GM10266 (cell line): ENCODE measurements around the gene TNFRSF8.

Experiments used
- DNase-seq: peaks from one replicate; pipeline ENCODE4 v3.0.0; 2012; ENCODE audit errors: extremely low spot score
- TF ChIP-seq, protein P1 (sequence below): IDR thresholded peaks from 2 replicates; pipeline ENCODE4 v1.5.1; 2012; ENCODE audit warnings: mild to moderate bottlenecking, low read depth; ENCODE audit not compliant: control insufficient read depth, insufficient read depth; ENCODE audit errors: missing control alignments

Gene TNFRSF8

DNA sequence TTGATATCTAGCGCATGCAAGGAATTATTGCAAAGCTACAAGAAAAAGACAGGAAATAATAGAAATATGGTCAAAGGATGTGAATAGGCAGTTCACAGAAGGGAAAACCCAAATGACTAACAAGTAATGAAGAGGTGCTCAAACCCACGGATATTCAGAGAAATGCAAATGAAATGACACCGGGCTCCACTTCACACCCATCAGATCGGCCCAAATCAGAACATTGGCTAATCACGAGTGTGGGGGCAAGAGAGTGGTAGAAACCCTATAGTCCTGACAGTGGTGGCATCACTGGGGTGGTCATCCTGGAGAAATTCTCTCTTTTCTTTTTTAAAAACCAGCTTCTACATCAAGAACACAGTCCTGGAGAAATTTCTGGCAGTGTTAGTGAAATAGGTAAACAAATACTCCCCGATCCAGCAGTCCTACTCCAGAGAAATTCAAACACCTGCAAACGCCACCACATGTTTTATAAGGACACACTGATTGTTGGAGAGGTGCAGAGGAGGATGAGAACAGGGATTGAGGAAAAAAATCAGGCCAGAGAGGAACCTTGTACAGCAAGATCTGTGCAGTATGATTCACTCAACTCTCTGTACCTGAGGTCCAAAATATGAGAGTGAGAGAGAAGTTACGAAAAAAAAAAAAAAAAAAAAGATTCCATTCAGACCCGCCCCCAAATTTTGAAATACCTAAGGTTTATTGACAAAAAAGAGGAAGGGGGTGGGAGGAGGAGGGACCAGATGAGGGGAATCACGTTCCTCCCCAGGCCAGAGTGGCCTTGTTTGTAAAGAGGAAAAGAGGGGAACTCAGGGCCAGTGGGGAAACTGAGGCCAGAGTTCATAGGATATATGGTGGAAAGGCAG is 94.5 kb downstream of the TNFRSF8 start:
- DNase-seq = peak; percentile 61
- TF ChIP-seq, protein P1, sequence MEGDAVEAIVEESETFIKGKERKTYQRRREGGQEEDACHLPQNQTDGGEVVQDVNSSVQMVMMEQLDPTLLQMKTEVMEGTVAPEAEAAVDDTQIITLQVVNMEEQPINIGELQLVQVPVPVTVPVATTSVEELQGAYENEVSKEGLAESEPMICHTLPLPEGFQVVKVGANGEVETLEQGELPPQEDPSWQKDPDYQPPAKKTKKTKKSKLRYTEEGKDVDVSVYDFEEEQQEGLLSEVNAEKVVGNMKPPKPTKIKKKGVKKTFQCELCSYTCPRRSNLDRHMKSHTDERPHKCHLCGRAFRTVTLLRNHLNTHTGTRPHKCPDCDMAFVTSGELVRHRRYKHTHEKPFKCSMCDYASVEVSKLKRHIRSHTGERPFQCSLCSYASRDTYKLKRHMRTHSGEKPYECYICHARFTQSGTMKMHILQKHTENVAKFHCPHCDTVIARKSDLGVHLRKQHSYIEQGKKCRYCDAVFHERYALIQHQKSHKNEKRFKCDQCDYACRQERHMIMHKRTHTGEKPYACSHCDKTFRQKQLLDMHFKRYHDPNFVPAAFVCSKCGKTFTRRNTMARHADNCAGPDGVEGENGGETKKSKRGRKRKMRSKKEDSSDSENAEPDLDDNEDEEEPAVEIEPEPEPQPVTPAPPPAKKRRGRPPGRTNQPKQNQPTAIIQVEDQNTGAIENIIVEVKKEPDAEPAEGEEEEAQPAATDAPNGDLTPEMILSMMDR = no peak

DNA sequence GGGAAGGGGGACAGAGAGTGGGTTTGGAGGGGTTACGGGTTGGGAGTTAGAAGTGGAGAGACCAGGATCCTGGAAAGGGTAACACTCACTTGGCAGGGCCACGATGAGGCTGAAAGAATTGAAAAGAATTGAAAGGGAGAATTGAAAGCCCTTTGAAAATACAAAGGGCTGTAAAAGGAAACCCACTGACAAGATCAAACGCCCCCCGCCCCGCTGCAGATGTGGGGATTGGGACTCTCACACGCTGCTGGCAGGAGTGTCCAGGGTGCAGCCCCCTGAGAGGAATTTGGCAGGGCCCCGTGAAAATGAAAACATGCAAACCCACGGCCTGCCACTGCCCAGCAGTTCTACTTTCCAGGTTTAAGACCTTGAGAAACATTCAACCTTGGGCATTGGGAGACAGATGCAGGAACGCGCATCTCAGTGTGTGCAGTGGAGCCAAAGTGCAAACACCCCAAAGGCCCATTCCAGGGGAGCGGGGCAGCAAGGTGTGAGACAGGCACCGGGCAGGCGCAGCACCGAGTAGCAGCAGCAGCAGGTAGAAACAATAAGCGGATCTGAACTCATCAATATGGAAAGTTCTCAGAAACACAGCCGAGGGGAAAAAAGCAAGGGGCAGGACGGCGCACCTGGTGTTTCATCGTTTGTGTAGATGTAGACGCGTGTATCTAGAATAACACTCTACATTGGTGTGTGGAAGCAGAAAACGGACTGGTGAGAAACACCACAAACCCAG is 95.4 kb downstream of the TNFRSF8 start:
- DNase-seq = no peak
- TF ChIP-seq, protein P1 = no peak

DNA sequence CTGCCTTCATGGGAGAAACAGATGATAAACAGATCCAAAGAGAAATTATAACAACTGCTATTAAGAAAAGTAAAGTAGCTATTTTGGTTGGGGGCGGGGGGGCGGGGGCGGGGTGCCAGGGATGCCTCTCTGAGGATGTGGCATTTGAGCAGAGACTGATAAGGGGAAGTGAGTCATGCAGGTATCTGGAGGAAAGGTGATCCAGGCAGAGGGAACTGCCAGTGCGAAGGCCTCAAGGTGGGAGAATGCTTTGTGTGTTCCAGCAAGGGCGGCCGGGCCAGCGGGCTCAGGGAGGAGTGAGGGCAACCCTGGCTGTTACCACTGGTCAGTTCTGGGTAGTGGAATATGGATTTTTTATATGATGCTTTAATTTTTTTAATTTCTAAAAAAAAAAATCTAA is 96.7 kb downstream of the TNFRSF8 start:
- TF ChIP-seq, protein P1 = no peak
- no peak for DNase-seq

DNA sequence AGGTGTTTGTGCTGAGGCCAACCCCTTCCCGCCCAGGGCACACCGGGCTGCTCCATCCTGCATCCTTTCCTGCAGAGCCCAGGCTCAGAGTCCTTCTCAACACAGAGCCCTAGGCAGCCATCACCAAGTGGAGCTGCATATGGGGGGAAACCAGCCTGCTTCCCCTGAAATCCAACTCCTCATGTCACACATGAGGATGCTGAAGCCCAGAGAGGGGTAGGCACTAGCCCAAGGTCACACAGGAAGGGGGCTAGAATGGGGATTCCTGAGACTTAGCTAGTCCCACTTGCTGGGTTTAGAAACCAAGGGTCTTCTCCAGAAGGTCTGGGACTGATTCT is 98.2 kb downstream of the TNFRSF8 start:
- no peak for DNase-seq
- TF ChIP-seq, protein P1 = no peak

DNA sequence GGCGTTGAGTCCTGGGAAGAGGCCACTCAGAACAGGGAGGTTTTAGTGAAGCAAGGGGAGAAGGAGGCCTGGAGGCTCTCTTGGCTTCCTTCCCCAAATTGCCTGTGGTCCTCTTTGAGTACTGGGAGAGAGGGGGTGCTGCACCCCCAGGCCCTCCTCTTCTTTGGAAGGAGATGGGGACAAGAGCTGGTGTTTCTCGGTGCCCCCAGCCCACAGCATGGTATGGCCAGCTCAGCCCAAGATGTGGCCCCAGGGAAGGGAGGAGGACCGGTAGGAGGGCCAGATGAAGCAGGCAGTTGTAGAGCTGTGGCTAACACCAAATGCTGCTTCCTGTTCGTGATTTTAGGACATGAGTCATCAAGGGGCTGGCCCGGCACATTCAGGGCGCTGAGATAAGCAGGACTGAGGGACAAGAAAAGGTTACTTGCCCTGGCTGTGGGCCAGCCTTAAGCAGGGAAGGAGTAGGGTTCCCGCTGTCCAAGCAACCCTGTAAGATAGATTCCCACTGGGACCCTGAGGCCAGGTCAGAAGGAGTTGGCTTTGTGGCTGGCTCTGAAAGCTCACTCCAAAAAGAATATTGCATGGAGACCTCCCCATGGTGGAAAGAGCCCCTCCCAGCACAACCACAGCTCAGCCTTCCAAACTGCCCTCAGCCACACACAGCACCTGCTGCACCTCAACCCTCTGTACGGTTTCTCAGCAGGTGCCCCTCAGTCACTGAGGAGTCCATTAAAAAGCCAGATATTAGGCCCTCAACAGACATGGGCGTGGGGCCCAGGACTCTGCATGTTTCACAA is 98.8 kb downstream of the TNFRSF8 start:
- TF ChIP-seq, protein P1 = no peak
- peak; percentile 84 for DNase-seq

DNA sequence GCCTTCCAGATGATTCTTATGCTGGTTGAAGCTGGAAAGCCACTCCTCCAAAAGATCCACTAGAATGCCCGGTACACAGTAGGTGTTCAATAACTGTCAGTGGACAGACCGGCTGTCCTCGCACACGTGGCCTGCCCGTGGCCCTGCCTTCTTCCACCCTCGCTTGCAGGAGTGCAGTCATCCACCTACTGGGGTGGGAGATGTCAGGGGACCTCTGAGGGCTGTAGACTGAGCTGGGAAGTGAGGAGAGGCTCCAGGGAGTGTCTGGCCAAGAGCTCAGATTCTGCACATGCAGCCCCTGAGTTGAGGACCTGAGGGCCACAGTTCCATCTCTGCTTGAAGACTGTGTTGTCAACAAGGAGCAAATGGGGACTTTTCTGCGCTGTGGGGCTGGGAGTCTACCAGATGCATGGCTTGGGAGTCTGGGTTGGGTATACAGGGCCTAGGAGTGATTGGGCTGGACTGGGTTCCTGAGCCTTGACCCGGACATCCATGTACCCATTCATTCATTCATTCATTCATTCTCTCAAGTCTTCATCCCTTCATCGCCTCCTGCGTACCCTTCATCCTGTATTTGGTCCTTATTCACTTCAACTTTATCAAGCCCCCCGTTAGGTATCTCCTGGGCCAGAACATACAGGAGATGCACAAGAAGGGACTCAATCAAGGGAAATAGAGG is 99.5 kb downstream of the TNFRSF8 start:
- TF ChIP-seq, protein P1 = no peak
- DNase-seq = no peak
